ENCODE measurements around the gene RGL1. TPM values are rescaled to one million over a fixed set of nuclear protein-coding genes. Genes with fewer than 3 reads are reported as not detected.

Gene RGL1
- total RNA-seq, 4 donors from 2014 or later, result 66.8 to 88.3 (median 74.6) TPM

- TF ChIP-seq, protein P1, sequence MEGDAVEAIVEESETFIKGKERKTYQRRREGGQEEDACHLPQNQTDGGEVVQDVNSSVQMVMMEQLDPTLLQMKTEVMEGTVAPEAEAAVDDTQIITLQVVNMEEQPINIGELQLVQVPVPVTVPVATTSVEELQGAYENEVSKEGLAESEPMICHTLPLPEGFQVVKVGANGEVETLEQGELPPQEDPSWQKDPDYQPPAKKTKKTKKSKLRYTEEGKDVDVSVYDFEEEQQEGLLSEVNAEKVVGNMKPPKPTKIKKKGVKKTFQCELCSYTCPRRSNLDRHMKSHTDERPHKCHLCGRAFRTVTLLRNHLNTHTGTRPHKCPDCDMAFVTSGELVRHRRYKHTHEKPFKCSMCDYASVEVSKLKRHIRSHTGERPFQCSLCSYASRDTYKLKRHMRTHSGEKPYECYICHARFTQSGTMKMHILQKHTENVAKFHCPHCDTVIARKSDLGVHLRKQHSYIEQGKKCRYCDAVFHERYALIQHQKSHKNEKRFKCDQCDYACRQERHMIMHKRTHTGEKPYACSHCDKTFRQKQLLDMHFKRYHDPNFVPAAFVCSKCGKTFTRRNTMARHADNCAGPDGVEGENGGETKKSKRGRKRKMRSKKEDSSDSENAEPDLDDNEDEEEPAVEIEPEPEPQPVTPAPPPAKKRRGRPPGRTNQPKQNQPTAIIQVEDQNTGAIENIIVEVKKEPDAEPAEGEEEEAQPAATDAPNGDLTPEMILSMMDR (IDR thresholded peaks at IDR 0.05), result no peak
- DNase-seq (ENCODE audit: low spot score) (no peak), ATAC-seq (ENCODE audit: low FRiP score) (no peak)
These were observed 27.6 kb upstream of the RGL1 start for GRCh38 chr1:183777328-183777727.

GRCh38 chr1:183778045-183778444 is 26.9 kb upstream of the RGL1 start:
- TF ChIP-seq, protein P1 (IDR thresholded peaks at IDR 0.05), result no peak
- DNase-seq (ENCODE audit: low spot score), result no peak
- no peak for ATAC-seq (ENCODE audit: low FRiP score)

DNA sequence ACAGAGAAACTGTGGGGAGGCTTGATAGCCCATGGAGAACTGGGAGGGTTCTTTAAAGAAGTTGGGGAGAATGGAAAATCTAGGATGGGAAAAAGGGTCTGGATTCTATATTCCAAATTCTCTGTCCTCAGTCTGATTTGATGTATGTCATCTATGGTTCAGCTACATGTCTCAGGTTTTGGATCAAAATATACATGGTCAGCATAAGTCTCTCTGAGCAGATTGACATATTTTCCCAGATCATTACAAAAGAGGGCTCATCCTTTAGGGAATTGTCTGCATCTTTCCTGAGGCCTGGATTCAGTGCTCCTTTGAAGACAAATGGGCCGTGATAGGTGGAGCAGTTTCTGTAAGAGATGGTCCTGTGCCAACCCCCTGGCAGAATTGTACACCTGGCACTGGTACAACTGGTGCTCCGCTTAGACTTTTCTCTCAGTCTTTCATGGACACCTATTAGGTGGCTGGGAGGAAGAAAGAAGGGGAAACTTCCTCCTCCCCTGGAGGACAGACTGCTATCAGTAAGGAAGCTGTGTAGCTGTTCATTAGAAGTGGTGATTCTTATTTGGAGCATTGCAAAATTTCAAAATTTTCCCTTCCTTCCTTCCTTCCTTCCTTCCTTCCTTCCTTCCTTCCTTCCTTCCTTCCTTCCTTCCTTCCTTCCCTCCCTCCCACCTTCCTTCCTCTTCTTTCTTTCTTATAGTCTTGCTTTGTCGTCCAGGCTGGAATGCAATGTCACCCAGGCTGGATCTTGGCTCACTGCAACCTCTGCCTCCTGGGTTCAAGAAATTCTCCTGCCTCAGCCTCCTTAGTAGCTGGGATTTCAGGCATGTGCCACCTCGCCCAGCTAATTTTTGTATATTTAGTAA is 26.1 kb upstream of the RGL1 start:
- ATAC-seq (ENCODE audit: low FRiP score) (no peak), DNase-seq (ENCODE audit: low spot score) (no peak)
- TF ChIP-seq, protein P1 (IDR thresholded peaks at IDR 0.05), result no peak

- no peak for ATAC-seq (ENCODE audit: low FRiP score)
- TF ChIP-seq, protein P1 (IDR thresholded peaks at IDR 0.05), result no peak
- DNase-seq (ENCODE audit: low spot score), result no peak
These were observed 24.8 kb upstream of the RGL1 start for GRCh38 chr1:183780159-183780558.

DNA sequence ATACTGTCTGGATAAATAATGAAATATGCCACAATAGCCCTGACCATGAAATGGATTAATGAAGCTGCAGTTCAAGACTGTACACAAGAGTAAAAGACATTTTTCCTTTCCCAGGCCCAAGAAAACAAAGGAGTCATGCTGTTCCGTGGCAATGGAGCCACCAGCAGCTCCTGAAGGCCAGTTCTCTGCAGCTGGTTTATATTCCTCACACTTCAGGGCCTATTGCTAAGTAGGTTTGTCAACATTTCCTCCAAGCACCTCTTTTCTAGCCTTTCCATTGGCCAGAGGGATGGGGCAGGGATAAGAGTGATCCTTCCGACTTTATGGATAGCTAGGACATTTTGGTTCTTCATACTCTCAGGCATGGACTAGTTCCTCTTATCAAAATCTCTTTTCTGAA is 24.2 kb upstream of the RGL1 start:
- ATAC-seq (ENCODE audit: low FRiP score), result no peak
- TF ChIP-seq, protein P1 (IDR thresholded peaks at IDR 0.05), result no peak
- no peak for DNase-seq (ENCODE audit: low spot score)

- DNase-seq (ENCODE audit: low spot score) (no peak), ATAC-seq (ENCODE audit: low FRiP score) (no peak)
- TF ChIP-seq, protein P1 (IDR thresholded peaks at IDR 0.05), result no peak
These were observed 21.6 kb upstream of the RGL1 start for GRCh38 chr1:183783342-183783741.

All from omental fat pad (tissue), 4 donors.